GM21390 (cell line): Measurements from ENCODE around the gene GPR75.

Experiments
- ATAC-seq: cut with Tn5 transposase; IDR thresholded peaks from one replicate; pipeline ENCODE4 v1.9.1; 2021; ENCODE audit not compliant: unreplicated experiment

Gene GPR75

DNA sequence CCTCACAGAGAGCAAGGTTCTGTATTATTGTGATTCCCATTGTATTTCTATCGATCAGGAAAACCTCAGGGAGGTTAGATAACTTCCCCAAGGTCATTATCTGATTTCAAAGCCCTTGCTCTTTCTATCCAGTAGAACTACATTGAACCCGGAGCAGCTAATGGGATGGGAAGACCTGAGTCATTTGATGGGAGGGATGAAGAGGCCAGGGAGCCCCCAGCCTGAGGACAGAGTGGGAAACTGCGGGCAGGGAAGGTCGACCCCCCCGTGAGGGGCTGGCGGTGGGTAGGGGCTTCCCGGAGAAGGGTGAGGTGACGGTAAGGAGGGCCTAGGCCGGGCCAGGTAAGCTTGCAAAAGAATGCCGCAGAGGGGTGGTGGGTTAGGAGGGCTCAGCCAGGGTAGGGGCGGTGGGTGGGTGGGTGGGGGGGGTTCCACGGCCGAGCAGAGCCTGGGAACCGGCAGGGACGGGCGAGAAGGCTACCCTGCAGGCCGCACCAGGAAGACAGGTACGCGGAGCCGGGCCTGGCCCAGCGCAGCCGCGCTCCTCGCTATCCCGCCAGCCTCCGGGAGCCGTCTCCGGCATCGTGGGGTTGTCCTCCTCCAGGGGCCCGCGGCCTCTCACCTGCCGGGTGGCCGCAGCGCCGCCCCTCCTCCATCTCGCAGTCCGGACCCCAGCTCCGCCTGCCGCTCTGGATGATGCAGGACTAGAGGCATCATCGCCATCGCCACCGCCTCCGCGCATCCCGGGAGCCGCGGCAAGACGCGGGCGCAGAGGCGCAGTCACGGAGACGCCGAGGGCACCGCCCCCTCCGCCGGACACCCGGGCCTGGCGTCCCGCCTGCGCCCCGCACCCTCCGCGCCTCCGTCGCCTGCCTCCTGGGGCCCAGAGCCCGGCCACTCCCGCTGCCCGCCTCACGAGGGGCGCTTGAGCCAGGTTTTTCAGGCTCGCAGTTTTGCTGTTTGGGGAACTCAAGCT, at the start of gene GPR75:
TSS of gene GPR75 (minus strand) at position 762 of the 976 bp plus-strand sequence. CDS start 5,211 bp downstream, outside the sequence.
- no peak for ATAC-seq

DNA sequence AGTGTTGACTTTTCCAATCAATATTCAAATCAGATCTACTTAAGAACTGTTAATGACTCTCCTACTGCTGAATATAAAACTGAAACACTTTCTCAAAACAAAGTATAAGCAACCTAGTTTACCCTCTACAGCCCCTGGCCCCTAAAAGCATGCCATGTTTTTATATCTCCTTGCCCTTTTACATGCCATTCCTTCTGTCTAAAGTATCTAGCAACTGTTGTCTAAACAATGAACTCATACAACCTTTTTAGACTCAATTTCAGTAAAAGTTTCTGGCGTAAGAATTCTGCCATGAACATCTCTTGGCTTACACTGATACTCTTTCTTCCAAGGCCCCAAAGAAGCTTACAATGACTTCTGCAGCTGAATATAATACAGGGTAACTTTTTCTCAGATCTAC, 47.8 kb upstream of the GPR75 start:
- no peak for ATAC-seq

DNA sequence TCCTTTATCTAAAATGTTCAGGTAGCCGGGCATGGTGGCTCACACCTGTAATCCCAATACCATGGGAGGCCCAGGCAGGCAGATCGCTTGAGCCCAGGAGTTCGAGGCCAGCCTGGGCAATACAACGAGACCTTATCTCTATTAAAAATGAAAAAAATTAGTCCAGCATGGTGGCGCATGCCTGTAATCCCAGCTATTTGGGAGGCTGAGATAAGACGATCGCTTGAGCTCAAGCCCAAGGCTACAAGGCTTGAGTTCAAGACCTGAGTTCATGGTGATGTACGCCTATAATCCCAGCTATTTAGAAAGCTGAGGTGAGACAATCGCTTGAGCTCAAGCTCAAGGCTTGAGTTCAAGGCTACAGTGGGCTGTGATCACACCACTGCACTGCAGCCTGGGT, 45.6 kb upstream of the GPR75 start:
- no peak for ATAC-seq

DNA sequence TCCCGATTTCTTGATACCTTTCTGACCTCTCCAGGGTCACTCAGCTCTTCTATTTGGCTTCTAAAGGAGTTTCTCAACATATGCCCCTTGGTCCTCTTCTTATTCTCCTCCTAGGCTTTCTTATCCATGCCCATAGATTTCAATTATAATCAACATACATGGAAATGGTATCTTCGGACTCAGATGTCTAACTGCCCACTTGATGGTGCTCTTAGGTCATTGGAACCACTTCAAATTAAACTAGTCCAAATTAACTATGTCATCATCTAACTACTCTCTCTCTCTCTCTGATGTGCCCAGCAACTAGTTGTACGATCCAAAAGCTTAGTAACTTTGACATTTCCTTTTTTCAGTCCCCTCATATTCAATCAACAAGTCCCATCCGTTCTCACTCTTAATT, 43.2 kb upstream of the GPR75 start:
- no peak for ATAC-seq

DNA sequence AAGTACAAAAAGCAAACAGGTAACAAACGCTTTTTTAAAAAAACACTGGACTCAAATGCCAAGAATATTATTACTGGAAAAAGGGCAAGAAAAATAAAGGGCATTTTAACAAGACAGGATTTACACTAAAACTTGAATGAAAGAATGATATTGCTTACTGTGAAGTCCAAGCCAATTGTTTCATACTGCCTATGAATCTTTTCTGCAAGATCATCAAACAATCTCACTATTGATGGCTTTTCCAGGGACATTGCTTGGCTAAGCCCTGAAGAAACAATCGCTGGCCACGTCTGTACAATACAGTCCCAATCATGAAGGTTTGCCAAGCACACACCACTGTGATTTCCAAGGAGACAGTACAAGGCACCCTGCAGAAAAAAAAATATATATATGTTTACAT, 41.4 kb upstream of the GPR75 start:
- ATAC-seq, result no peak

DNA sequence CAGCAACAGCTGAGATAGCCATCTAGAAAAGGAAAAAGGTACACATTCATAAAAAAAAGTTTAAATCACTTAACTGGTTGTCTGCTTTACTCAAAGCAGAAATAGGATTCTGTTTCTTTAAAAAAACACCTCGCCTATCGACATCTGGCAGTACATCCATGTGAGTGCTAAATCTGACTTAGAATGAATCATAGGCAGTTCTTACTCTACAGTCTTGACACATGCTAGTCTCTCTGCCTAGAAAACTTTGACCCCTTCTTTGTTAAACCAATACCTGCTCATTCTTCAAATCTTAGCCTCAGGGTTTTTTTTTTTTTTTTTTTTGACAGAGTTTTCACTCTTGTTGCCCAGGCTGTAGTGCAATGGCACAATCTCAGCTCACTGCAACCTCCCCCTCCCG, 37.1 kb upstream of the GPR75 start:
- no peak for ATAC-seq

DNA sequence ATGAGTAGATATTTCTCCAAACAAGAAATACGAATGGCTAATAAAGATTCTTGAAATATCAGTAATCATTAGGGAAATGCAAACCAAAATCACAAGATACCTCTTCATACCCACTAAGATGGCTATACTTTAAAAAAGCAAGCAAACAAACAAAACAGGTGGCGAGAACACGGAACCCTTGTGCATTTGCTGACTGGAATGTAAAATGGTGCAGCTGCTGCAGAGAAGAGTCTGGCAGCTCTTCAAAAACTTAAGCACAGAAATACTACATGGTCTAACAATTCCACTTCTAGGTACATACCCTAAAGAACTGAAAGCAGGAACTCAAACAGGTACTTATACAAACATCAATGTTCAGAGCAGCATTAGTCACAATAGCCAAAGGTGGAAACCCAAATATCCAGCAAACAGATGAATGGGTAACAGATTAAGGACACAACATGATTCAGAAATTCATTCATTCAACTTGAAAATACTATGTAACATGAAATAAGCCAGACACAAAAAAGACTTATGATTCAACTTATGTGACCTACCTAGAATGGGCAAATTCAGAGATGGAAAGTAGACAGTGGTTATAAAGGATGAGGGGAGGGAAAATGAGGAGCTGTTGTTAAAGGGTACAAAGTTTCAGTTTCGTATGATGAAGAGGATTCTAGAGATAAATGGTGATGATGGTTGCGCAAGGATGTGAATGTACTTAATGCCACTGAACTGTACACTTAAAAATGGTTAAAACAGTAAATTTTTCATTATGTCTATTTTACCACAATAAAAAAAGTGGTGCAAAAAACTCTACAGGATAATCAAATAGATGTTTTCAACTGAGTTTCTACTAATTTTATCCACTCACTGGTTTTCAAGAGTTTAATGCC, 26.9 kb upstream of the GPR75 start:
- no peak for ATAC-seq

DNA sequence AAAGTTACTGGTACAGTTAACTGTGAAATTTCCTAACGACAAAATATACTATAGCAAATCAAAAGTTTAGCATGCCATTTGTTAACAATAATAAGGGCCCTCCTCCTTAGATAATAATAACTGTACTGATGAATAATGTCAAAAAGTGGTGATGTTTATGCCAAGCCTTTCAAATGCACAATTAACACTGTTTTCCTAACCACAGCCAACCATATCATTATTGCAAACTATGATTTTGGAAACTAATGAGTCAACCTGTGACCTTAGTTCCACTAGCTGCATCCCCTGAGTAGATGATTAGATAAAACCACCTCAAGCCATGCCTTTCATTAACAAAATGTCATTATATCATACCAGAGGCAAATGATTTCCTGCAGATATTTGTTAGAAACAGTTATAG, 25.1 kb upstream of the GPR75 start:
- no peak for ATAC-seq

DNA sequence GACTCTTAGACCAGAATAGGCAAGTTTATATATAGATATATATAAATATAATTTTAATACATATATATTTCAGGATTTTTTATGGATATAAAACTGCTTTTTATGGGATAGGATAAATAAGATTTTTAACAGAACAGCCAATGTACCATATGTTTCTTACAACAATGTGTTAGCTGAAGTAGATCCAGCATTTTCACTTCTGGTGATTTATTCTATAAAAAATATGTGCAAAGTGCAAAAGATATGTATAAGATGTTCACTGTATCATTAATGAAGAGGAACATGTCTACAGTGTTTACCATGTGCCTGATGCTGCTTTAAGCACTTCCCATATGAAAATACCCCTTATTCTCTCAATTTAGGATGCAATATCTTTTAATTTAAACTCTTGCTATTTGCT, 22.2 kb upstream of the GPR75 start:
- no peak for ATAC-seq

DNA sequence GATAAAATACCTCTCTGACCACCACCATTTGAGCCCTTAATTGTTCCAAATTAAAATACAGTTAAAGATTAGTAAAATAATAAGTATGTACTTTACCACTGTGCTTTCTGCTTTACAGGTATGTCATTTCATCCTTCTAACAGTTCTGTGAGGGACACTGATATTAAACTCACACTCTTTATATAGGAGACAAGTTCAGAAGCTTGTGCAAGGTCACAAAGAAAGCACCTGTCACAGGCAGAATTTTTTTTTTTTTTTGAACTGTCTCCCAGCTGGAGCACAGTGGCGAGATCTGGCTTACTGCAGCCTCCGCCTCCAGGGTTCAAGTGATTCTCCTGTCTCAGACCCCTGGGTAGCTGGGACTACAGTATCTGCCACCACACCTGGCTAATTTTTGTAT, 21.6 kb upstream of the GPR75 start:
- ATAC-seq, result no peak

DNA sequence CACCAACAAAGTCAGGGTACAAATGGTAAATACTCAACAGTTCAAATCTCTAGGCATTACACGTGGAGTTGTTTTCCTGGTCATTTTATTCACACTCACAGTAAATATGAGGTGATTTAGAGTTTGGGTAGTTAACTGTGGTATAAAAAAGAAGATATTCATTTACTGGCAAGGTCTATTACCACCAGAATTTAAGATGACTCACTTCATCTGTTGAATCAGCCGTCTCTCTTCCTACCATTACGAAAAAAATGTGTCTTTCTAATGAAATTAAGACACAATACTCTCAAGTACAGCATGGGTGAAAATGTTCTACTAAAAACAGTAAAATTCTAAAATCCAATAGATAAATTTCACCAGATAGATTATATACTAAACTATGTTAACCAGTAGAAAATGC, 21.0 kb upstream of the GPR75 start:
- no peak for ATAC-seq

DNA sequence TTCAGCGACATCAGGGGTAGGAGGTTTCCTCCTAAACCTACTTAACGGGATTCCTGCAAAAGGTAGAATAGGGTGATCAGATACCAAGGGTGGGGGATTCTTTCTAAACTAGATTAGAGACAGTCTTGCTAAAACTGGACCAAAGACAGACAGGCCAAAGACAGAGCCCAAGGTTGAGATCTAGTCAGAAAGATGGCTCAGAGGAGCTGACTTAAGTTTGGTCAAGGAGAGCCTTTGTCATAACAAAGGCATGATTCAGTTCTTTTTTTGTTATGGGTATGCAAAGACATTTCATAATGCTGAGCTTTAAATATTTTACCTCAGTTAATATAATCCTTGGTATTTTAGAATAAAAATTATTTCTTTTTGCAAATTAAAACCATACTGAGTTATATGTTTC, 17.8 kb upstream of the GPR75 start:
- no peak for ATAC-seq

DNA sequence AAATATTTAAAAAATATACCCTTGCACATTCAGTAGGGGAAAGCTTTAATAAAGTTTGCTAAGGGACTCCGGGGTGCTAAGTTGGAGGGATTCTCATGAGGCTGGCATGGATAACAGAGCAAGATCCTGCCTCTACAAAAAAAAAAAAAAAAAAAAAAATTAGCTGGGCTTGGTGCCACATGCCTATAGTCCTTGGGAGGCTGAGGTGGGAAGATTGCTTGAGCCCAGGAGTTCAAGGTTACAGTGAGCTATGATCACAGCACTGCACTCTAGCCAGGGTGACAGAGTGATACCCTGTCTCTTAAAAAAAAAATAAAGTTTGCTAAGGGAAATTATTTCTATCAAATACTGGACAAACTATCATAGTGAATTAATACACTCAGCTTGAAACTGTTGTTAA, 17.3 kb upstream of the GPR75 start:
- ATAC-seq, result no peak

DNA sequence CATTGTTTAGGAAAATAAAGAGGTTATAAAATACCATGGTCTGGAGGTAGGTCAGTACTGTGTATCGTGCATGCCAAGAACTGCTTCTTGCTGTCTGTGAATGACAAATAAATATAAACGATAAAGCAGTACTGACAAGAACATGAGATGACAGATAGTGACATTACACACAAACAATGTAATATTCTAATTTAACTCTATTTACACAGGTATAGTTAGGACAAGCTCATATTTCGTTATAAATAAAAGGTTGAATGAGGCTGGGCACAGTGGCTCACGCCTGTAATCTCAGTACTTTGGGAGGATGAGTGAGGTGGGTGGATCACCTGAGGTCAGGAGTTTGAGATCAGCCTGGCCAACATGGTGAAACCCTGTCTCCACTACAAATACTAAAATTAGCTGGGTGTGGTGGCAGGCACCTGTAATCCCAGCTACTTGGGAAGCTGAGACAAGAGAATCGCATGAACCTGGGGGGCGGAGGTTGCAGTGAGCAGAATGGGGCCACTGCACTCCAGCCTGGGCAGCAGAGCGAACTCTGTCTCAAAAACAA, 14.7 kb upstream of the GPR75 start:
- no peak for ATAC-seq

DNA sequence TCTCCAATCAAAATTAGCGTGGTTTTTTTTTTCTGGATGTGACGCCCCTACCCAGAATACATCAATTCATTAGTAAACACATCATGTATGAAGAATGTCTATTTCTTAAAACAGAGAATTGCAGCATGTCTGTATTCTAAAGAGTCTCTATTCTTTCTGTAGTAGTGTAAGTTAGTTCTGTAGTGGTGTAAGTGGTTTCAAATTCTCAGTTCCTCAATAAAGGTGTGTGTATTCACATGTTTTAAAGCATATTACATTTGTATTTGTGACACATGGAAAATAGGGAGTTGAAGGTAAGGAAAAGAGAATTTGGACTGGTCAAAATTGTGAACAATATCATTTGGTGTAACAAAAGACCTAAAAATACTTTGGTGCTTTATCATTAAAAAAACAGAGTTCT, 8.0 kb upstream of the GPR75 start:
- ATAC-seq, result no peak

DNA sequence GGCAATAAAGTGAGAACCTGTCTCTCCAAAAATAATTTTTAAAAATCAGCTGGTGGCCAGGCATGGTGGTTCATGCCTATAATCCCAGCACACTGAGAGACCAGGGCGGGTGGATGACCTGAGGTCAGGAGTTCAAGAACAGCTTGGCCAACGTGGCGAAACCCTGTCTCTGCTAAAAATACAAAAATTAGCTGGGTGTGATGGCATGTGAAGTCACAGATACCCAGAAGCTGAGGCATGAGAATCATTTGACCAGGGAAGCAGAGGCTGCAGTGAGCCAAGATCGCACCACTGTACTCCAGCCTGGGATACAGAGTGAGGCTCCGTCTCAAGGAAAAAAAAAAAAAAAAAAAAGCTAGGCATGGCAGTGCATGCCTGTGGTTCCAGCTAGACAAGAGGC, 7.4 kb upstream of the GPR75 start:
- no peak for ATAC-seq

DNA sequence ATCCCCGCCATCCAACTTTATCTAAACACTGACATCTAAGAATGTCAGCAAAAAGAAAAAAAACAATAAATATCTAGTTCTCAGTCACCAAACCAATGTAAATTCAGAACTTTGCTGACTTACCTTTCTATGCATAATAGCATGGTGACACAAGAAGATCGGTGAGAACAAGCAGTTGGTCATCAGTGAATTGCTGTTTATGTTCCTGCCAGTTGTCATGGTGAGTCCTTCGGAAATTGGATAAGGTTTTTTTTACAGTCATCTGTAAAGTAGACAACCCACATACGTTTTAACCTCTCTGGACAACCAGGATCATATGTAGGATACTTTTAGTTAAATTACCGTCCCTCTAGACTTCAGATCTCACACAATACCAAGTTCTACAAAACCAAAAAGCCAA, 6.2 kb upstream of the GPR75 start:
- no peak for ATAC-seq

DNA sequence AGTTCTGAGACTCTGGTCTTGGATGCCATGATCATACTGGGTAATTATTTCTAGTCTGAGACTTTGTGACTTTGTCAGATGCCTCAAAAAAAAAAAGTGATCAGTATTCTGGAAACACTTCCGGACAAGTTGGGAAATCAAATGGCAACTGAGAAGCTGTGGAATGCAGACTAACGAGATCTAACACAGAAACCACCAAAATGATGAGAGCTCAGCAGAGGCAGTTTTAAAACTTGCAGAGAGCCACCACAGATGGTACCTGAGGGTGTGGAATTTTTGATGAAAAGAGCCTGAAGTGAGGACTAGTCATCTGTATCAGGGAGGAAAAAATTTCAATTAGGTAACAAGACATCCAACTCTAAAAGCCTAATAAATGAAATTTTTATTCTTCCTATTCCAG, 5.5 kb upstream of the GPR75 start:
- ATAC-seq, result no peak

DNA sequence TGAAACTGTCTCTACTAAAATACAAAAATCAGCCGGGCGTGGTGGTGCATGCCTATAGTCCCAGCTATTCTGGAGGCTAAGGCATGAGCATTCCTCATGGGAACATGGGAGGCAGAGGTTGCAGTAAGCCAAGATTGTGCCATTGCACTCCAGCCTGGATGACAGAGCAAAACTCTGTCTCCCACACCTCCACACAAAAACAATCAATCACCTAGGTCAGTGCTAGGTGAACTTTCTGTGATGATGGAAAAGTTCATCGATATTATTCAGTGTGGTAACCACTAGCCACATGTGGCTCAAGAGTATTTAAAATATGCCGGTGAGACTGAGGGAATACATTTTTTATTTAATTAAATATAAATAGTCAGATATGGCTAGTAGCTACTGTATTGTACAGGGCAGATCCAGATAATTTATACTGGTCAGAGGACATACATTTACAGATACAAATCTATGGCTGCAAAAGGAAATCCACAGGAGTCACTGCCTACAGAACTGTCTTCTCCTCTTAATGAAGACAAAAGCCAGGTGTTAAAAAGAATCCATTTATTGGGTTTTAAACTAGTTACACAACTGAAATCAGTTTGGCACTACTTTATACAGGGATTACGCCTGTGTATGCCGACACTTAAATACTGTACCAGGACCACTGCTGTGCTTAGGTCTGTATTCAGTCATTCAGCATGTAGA, 3.9 kb upstream of the GPR75 start:
- ATAC-seq, result no peak

DNA sequence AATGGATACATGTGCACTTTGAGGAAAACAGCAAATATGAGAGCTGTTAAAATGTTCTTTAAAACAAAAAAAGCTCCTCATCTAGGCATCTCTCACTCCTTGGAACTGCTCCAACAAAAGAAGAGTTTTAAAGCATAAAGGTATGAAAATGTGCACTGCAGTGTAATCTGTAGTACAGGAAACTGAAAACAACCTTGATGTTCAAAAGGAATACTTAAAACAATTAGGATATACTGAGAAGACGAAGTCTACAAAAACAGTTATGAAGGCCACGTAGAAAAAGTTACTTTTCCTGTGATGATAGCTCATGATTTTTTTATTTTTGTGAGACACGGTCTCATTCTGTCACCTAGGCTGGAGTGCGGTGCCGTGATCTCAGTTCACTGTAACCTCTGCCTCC, 2.1 kb upstream of the GPR75 start:
- ATAC-seq, result no peak

DNA sequence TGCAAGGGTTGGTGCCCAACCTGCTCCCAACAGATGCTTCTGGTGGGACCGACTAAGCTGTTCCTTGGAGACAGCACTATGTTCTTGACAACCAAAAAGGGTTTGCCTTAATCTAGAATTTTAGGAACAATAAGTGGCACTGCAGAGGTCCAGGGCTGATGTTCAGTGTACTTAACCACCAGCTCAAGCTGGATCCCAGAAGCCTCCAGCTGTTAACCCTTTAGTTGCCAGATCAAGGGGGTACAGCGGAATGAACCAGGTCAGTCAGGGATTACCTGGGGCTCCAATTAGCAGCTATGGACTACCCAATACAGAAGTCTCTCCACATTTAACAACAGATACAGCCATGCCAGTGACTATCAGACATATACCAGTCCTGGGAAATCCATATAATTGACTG, 3.5 kb downstream of the GPR75 start:
- ATAC-seq, result no peak
